GM18511 (cell line): ENCODE measurements around the gene TMEM38B.

Experiments used
- ATAC-seq: cut with Tn5 transposase; IDR thresholded peaks from one replicate; pipeline ENCODE4 v1.9.1; 2021; ENCODE audit warnings: mild to moderate bottlenecking, moderate library complexity; ENCODE audit not compliant: unreplicated experiment

The TMEM38B gene, protein sequence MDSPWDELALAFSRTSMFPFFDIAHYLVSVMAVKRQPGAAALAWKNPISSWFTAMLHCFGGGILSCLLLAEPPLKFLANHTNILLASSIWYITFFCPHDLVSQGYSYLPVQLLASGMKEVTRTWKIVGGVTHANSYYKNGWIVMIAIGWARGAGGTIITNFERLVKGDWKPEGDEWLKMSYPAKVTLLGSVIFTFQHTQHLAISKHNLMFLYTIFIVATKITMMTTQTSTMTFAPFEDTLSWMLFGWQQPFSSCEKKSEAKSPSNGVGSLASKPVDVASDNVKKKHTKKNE

DNA sequence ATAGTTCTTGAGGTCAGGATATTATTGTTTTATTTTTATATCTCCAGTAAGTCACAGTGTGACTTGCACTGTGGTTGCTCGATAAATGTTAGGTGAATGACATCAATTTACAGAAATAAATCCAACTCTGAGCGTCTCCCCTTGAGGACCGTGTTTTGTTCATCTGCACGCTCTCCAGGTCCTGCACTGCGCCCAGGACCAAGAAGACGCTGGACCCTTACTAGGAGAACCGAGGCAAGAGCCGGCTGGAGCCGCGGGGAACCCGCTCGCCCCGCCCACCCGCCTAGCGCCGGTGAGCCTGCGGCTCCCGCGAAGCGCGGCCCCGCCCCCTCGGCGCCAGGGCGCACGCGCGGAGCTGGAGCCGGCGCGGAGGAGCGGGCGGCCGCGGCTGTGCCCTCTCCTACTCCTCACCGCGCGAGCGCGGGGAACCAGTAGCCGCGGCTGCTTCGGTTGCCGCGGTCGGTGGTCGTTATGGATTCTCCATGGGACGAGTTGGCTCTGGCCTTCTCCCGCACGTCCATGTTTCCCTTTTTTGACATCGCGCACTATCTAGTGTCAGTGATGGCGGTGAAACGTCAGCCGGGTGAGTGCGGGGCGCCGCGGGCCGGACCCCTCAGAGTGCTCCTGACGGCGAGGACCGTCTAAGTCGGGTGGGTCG, at the start of gene TMEM38B:
TSS of gene TMEM38B (plus strand) at position 352 of the 658 bp plus-strand sequence. CDS start at position 472, 120 bp downstream.
- ATAC-seq, result peak; percentile 76

DNA sequence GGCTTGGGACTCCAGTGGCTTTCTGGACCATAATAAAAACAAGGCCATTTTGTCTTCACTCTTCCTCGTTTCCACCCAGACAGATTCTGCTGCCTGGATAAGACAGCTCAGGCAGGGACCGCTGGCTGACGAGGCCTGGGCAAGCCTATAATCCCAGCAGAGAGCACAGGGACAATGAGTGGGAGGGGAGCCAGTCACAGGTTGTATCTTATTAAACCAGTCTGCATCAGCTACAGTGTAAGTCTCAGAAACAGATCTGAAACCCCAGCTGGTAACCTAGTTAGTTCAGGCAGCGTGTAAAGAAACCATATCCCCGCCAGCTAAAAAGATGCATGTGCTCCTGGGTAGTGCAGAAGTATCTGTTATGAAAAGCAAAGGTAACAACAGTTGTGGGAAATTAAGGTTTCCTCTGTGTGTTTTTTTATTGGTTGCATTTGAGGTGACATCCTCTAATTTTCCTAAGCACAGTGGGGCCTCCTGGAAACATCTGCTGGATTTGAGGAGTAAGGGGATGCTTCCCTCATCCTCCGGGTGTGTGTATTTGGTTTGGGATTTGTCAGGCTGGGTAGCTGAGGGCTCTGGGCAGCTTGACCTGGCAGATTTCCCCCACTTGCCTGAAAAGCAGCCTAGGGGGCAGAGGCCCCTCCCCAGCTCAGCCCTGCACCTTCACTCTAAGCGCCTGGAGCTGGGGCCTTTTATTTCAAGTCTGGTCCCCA, 47.3 kb upstream of the TMEM38B start:
- no peak for ATAC-seq

DNA sequence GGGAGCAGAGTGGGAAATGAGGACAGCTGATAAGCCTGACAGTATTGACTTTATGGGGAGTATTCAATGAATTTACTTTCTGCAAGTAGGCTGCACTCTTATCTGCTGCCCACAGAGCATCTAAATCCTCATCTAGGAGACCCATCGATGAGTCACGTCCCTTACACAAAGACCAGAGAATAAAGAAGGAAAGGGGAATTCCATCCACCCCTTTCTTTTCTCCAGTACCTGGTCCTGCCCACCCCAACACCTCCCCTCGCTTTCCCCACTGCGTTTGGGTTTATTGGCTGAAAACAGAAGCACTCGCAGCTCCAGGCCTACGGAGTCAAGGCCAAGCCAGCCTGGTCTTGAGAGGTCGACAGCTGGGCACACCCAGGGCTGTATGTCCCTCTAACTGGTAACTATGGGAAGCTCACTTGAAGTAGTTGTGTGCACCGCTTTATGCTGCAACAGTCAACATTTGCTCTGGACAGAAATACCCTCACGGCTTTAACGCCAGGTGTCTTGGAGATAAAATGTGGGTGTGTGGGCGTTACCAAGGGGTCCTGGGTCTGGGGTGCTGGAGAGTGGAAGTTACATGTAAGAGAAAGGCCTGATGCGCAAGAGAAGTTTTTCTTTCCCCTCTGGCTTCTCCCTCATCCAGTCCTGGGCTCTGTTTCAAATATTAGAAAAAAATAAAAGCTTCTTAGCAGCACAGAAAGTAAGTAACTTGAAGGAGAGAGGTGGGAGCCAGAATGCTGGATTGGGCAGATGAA, 46.6 kb upstream of the TMEM38B start:
- no peak for ATAC-seq

DNA sequence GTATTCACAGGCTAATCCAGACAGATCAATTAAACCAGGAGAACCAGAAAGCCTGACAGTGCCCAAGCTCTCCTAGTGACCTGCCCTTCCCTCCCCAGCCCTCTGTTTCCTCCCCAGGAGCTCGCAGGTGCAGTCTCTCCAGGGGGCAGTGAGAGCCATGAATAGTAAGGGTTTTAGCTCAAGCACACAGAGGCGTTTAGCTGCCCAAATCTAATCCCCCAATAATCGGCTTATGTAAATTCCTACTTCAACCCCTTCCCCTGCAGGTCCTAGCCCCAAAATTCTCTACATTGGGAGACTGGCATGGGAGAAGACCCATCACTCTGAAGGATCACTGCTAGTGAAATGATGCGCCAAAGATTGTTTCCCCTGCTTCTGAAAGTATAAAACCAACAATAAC, 42.5 kb upstream of the TMEM38B start:
- no peak for ATAC-seq

DNA sequence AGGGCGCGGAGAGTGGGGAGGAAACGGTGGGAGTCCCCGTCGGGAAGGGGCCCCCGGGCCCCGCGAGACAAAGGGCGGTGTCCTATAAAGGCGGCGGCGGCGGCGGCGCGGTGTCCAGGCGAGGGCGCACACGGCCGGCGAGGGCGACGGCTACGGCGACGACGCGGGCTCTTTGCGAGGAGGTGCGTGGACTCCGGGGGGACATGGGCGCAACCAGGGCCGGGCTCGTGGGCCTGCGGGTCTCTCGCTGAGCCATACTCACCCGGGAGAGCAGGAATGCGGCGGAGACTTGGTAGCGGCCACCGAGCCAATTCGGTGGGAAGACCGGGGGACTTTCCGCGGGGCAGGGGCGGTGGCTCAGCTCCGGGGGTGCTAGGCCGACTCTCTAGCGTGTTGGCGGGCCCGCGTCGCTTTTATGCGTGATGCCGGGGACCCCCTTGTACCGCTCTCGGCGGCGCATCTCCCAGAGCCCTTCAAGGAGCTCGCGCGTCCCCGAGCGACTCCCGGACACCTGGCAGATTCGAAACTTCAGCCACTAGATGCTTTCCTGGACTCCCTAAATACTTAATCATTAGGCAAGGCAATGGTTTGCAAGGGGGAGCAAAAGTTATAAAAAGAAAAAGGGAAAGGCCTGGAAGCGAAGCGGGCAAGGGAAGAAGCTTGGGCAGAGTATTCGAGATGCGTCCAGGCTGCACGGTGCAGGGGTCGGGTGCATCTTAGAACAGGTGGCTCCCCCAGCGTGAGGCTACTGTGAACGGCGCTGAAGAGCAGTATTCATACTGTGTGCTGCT, 38.0 kb upstream of the TMEM38B start:
- ATAC-seq, result peak; percentile 75

DNA sequence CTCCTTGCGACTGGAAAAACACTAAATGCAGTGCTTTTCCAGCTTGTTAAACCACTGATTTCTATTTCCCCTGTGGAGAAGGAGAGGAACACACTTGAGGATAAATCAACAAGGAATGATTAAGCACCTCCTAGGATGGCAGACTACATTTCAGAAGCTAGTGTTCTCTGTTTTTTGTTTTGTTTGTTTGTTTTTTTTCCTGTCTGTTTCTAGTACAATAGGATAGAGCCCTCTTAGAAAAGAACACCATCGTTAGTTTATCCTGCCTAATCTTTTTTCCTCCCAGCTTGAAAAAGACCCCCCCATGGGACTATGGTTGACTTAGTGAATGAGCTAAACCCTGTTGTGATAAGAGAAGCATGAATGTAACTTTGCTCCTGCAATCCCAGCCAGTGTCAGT, 36.0 kb upstream of the TMEM38B start:
- no peak for ATAC-seq

DNA sequence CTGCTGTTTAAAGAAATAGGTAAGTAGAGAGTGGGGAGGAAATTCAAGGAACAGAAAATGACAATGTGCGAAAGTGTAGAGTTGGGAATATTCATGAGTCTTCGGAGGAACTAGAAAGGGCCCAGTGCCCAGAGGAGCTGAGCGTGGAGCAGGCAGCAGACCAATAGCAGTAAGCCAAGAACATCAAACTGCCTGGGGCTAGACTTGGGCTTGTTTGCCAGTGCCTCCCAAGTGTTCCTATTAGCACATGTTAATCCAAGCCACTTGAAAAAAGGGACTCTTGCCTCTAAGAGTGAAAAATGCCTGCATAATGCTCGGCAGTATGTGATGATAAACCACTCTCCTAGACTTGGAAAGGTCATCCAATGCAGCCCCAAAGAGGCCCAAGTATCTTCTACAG, 33.3 kb upstream of the TMEM38B start:
- no peak for ATAC-seq

DNA sequence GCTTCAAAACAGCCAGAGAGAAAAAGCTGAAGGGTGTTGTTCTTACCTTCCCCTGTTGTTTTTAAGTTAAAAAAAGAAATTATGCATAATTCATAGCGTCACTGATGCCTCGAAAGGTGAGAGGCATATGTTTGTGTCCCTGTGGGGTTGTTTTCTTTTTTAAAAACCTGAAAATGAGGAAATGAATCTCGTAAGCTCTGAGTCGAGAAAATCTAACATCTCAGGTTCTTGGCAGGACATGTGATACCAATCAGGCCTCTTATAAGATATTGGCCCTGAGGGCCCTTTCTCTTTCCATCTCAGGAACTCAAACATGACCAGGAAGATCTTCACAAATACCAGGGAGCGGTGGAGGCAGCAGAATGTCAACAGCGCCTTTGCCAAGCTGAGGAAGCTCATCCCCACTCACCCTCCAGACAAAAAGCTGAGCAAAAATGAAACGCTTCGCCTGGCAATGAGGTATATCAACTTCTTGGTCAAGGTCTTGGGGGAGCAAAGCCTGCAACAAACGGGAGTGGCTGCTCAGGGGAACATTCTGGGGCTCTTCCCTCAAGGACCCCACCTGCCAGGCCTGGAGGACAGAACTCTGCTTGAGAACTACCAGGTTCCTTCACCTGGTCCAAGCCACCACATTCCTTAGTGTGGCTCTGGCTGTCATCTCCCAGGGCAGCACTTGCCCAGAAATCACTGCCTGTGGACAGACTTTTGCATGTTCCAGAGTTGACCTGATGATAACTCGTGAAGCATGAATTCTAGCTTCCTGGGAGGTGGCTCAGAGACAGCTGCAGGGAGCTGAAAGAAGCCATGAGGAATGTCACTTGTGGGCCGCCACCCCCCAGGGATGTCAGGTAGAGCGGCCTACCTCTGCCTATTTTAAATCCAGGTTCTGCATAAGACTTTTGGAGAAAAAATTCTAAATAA, 31.9 kb upstream of the TMEM38B start, which contains the start of gene TAL2:
TSS of gene TAL2 (plus strand) at position 274 of the 921 bp plus-strand sequence. CDS start at position 314, 40 bp downstream.
- peak; percentile 94 for ATAC-seq

DNA sequence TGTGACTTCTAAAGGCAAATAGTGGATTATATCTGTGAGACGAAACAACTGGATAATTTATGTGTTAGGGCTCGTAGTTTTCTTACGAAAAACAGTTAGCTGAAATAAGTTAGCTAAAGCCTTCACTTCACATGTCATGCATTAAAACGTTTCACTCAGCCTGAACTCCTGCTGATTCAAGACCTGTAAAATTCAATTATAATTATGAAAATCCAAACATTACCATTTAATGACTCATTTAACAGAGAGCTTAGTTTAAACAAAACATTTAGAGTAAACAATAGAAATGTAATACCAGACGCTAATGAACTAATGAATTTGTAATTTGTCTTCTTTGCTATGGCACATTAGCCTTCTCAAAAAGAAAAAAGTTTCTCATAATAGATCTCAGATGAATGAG, 30.4 kb upstream of the TMEM38B start:
- no peak for ATAC-seq

DNA sequence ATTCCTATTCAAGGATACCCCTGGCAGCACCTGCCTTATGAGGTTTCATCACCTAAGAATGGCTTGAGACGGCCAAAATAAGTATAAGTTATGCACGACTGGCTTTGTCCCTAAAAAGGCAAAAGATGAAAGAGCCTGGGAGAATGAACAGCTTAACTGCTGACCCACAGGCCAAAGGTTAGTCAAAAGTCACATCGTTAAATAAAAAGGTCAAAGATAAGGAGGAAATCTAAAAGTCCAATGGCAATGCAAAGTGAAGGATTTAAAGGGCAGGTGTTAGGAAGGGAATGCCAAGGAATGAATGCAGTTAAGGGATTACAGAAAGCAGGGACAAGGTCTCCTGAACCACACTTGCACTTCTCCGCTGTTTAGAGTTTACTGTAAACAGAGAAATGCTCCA, 26.5 kb upstream of the TMEM38B start:
- no peak for ATAC-seq

DNA sequence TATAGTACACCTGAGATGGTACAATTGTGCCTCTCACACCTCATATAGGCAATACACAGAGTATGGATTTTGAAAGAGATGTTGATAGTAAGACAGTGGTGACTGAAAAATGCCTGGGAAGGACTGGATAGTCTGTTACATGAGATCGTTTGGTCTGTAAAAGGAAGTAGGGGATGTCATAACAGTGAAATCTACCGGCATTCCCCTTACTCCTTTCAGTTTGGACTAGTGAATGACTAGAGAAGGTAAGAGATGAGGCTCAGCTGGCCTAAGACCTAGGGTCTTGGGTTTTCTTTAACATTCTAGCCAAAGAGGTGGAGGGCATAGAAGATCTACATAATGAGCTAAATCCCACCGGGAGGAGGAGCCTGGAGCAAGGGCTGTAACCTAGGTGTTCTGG, 24.0 kb upstream of the TMEM38B start:
- ATAC-seq, result no peak

DNA sequence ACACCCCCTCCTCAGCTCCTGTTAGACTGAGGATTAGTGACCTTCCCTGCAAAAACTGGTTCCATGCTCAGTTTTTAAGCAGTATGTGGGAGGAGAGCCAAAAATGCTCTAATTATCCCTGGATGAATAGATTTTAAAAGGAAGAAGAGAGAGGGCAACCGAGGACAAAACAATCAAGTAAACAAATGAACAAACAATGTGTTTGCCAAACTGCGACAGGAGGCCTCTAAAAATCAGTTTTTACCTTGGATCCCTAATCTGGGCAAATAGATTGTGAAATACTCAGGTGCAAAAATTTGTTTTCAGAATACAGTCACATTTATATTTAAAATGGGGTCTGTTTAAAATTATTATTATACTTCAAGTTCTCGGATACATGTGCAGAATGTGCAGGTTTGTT, 23.6 kb upstream of the TMEM38B start:
- ATAC-seq, result no peak

DNA sequence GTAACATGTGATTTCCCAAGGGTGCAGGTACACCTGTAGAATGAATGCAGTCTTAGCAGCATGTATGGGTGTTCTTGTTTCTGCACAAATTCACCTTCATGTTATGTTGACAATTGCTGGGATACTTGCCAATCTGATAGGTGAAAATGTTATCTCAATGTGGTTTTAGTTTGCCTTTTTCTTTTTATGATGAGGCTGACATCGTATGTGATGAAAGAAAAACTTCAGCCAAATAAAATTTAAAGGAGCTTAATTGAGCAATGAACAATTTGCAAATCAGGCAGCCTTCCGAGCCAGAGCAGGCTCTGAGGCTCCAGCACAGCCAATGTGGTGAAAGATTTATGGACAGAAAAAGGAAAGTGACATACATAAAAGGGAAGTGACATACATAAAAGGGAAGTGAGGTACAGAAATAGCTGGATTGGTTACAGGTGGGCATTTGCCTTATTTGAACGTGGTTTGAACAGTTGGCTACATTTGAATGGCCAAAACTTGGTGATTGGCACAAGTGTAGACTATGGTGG, 21.6 kb upstream of the TMEM38B start:
- no peak for ATAC-seq

DNA sequence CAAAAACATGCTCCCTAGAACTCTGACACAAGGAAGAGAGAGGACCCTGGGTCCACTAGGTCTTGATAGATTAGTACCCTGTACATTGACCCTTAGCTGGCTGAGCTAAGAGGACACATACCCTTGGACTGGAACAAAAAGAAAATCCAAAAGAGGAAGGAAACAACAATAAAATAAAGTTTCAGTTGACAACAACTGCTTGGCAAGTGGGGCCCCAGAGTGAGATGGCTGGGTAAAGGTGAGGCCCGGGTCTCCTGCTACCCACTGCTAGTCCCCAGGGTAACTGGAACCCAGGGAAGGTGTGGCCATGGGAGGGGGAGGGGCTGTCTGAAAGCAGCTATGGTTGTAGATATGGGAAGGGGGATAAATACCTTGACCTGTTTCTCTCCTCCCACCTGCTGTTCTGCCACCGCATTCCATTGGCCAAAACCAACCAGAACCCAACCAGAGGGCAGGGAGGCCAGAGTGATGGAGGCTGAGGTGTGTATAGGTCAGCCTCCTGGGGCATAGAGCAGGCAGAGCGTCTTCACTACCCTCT, 20.4 kb upstream of the TMEM38B start:
- ATAC-seq, result no peak

DNA sequence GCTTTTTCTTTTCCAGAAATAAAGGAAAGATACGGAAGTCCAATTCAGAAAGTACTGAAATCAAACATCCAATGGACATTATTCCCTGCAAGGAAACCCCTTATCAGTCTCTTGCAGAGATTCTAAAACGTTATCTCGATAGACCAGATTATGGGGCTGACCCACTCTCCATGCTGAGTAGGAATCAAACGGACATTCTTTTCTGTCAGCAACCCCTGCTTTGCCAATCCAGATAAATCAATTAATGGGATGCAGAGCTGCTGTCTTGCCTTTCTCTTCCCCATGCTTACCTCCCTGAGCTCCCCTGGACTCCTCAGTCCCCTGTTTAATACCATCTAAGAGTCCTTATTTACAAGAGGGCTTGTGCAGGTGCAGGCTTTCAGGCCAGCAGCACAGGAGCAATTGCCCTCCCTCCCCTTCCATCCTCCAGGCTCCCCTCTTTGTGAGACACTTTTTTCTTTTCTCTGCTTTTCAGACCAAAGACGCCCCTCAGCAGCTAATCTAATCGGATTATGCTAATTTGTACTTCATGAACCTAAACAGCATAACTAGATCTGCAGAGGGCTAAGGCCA, 17.9 kb upstream of the TMEM38B start:
- no peak for ATAC-seq

DNA sequence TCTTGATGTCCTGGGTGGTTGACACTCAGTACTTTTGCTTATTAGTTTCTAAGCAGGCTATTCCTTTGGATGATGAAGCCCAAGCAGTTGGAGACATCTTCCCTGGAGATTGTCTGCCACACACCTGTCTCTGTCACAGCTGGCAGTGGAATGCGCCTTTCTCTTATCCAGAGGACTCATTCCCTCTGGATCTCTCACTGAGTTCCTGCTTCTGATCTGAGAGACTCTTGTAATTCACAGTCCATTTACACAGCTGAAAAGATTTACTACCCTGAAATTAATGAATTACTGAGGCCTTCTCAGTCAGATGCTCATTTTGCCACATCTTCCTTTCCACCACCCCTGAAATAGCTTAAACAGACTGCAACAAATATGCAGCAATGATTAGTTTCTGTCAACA, 16.2 kb upstream of the TMEM38B start:
- ATAC-seq, result no peak

DNA sequence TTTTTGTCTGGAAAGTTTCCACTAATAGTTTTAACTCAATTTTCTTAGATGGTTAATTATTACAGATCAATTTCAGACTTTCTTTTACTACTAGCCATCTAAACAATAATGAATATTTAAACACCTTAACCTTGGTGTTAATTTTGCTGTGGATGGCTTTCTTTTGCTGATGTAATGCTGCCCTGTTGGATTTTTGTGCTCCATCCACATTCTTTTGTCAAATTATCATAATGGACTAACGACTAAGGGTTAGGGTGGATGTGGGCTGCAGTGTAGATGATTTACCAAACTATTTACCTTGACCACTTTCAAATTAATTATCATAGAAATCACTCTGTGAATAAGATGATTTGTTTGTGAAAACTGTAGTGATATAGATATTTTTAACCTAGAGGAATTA, 15.6 kb upstream of the TMEM38B start:
- no peak for ATAC-seq

DNA sequence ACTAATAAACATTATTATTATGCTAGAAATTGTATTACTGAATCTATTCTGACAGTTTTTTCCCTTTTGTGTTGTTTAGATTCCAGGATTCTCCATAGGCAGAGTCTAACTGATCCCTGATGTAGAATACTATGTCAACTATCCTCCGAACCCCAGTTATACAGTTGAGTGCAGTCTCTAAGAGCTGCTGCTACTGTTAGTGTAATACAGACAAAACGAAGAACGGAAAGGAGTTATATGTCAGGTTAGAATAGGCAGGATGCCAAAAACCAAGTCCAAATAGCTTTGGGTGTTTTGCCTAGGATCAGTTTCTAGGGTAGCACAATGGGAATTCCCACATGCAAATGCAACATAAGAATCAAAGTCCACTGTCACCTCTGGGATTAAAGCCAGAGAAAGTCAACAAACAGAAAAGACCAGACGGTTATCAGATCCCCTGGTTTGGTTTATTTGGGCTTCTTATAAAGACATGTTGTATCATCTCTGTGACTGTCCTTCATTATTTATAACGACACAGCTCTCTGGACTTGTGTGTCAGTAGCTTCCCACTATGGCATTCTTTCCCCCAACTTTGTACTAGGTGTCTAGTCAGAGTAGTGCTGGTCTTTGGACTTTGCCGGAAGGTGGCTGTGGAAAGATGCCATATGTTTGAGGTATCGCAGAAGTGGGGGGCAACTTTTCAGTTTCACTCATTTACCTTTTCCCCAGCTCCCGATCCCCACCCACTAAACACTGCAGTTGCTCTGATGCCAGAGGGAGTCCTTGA, 14.9 kb upstream of the TMEM38B start:
- ATAC-seq, result no peak
